GM12878 (cell line): ENCODE data around the gene GPR62. TPM values are rescaled to one million over a fixed set of nuclear protein-coding genes. Genes with fewer than 3 reads are reported as not detected.

Source experiments
- ATAC-seq: fragments of 200-7000 bp; cut with Tn5 transposase; 3 replicates; pipeline ENCODE4 v1.9.1; 2020; ENCODE audit warnings: mild to moderate bottlenecking, moderate library complexity
- BruUV-seq: library from RNA; stranded (reverse); fragments of 400-500 nt; replicated peaks from 2 replicates; lab custom pipeline; 2021; lab: Mats Ljungman, UMichigan
- CTCF ChIA-PET: fragments of 300-600 bp; sonication (Branson Sonifier 250); formaldehyde crosslinking; extraction: SDS; loops from one replicate; lab custom pipeline; 2021; ENCODE audit warnings: inconsistent platforms; lab: Yijun Ruan, JAX
- POLR2A ChIA-PET: fragments of 350-600 bp; formaldehyde crosslinking; extraction: SDS; loops from one replicate; lab custom pipeline; 2021; ENCODE audit warnings: inconsistent platforms; lab: Charles Lee
- RAD21 ChIA-PET: fragments of 300-600 bp; sonication (Branson Sonifier 250); formaldehyde crosslinking; loops from one replicate; lab custom pipeline; 2023; ENCODE audit warnings: antibody characterized with exemption; ENCODE audit not compliant: unreplicated experiment; lab: Charles Lee
- SMC1A ChIA-PET: fragments of 300-600 bp; sonication (Branson Sonifier 250); formaldehyde crosslinking; loops from one replicate; lab custom pipeline; 2023; ENCODE audit not compliant: unreplicated experiment, uncharacterized antibody; lab: Charles Lee
- DNase-seq: peaks from one replicate; pipeline ENCODE4 v3.0.0-alpha.2; 2011; ENCODE audit warnings: low read depth, low spot score
- FAIRE-seq: peaks from 3 replicates; lab custom pipeline; 2011; peaks lifted over from hg19 to GRCh38; lab: Jason Lieb, UNC
- H2AFZ ChIP-seq: 2 replicates; pipeline ENCODE4 v1.6.0; 2011; ENCODE audit warnings: low read depth, low read length, control low read depth; ENCODE audit not compliant: control insufficient read depth
- H3K27ac ChIP-seq: 2 replicates; pipeline ENCODE4 v1.5.1; 2011; ENCODE audit warnings: control low read depth; ENCODE audit not compliant: control insufficient read depth, insufficient read depth
- H3K27me3 ChIP-seq, 2 experiments: replicated peaks in 1 of 2; 2 replicates each; pipeline versions ENCODE4 v1.6.0 to v1.6.1; 2011; ENCODE audit warnings: low read length in 1 of 2; ENCODE audit not compliant: control insufficient read depth in 2 of 2, insufficient read depth in 2 of 2
- H3K36me3 ChIP-seq, 2 experiments: 2 replicates each; pipeline ENCODE4 v1.5.1; 2011; ENCODE audit warnings: low read length in 1 of 2; ENCODE audit not compliant: control insufficient read depth in 2 of 2, insufficient read depth in 2 of 2
- H3K4me1 ChIP-seq: 2 replicates; pipeline ENCODE4 v1.6.1; 2011; ENCODE audit warnings: mild to moderate bottlenecking, low read length, moderate library complexity, mixed read lengths; ENCODE audit not compliant: control insufficient read depth, insufficient read depth
- H3K4me2 ChIP-seq: 2 replicates; pipeline ENCODE4 v1.6.0; 2011; ENCODE audit warnings: control low read depth; ENCODE audit not compliant: control insufficient read depth, insufficient read depth
- H3K4me3 ChIP-seq: fragments of 200-600 bp; sonication (generic); 2 replicates; pipeline ENCODE4 v1.5.1; 2016
- H3K79me2 ChIP-seq: 2 replicates; pipeline ENCODE4 v1.6.0; 2011; ENCODE audit warnings: low read length; ENCODE audit not compliant: control insufficient read depth, insufficient read depth
- H3K9ac ChIP-seq: 2 replicates; pipeline ENCODE4 v1.8.0; 2011; ENCODE audit warnings: low read length, control low read depth, mixed read lengths; ENCODE audit not compliant: control insufficient read depth, insufficient read depth
- H3K9me3 ChIP-seq: replicated peaks from 3 replicates; pipeline ENCODE4 v1.5.1; 2011; ENCODE audit warnings: mild to moderate bottlenecking, low read length; ENCODE audit not compliant: control insufficient read depth, insufficient read depth
- H4K20me1 ChIP-seq: 2 replicates; pipeline ENCODE4 v1.6.0; 2011; ENCODE audit not compliant: control insufficient read depth, insufficient read depth
- ATF2 ChIP-seq: IDR thresholded peaks from 2 replicates; pipeline ENCODE4 v1.6.1; 2012; ENCODE audit warnings: low read length, inconsistent platforms
- BHLHE40 ChIP-seq, 2 experiments: fragments of 450-650 bp in 1 of 2; IDR thresholded peaks; 2 replicates each; pipeline ENCODE4 v1.6.1; 2011 to 2017; ENCODE audit warnings: low read depth in 2 of 2, borderline replicate concordance in 1 of 2, improper control_type of control experiment in 1 of 2, low read length in 1 of 2, mild to moderate bottlenecking in 1 of 2
- PKNOX1 ChIP-seq: fragments of 450-650 bp; IDR thresholded peaks from 2 replicates; pipeline ENCODE4 v1.6.1; 2016; ENCODE audit warnings: mild to moderate bottlenecking
- TCF12 ChIP-seq: IDR thresholded peaks from 2 replicates; pipeline ENCODE4 v1.6.1; 2011; ENCODE audit warnings: low read depth, mild to moderate bottlenecking, low read length
- YBX1 ChIP-seq: fragments of 450-650 bp; IDR thresholded peaks from 2 replicates; pipeline ENCODE4 v1.6.1; 2016; ENCODE audit warnings: antibody characterized with exemption
- WGBS: methylation state at CpG from one replicate; pipeline ENCODE4 v1.1.6; 2016; ENCODE audit warnings: low lambda C conversion rate; ENCODE audit not compliant: insufficient replicate concordance, insufficient coverage; ENCODE audit errors: missing lambda C conversion rate; 5-methylcytosine and 5-hydroxymethylcytosine counted together
- in situ Hi-C: fragments of 300-500 bp; cut with MboI; formaldehyde crosslinking; loops from 9 replicates; pipeline ENCODE4 v1.14.3; 2018; ENCODE audit warnings: mixed read lengths
- intact Hi-C: fragments of 100-400 bp; cut with micrococcal nuclease; formaldehyde crosslinking; loops from one replicate; pipeline ENCODE4 v1.14.2; 2022; ENCODE audit not compliant: unreplicated experiment
- polyA plus RNA-seq, 11 experiments: library from polyadenylated mRNA; depleted of rRNA in 4 of 11; unstranded in 6 of 11; stranded (reverse) in 5 of 11; fragments of >200 nt; fragmentation: Nextera tagmentation in 4 of 11; fragmentation: Illumina TruSeq in 1 of 11; extraction: Ambion mirVana in 4 of 11; extraction: Trizol in 1 of 11; gene quantifications; 1 replicate in 1 of 11; 2 replicates in 10 of 11; pipeline versions ENCODE4 v1.2.1 to v1.2.3, GENCODE V29; 2011 to 2016; ENCODE audit warnings: inconsistent platforms in 2 of 11, missing spikeins in 2 of 11, low read depth in 1 of 11
- total RNA-seq, 4 experiments: library from RNA; depleted of rRNA in 3 of 4; stranded (reverse); fragments of >200 nt in 3 of 4; fragmentation: Illumina TruSeq in 1 of 4; extraction: Trizol in 1 of 4; gene quantifications; 2 replicates each; pipeline versions ENCODE4 v1.2.1 to v1.2.3, GENCODE V29; 2013 to 2021

Gene GPR62
- total and polyA plus RNA-seq, 10 of the 15 experiments (the other 5 are each of a cell fraction or from before 2014, with no cell fraction given) = not detected

GRCh38 chr3:52006017-52006819, 51.0 kb downstream of the GPR62 start:
- POLR2A ChIA-PET = interaction anchor here (0.5 to 1.8 kb wide), 5 partner anchors 9 to 50 kb away, joined by 4 to 6 read pairs (median 4); partner anchors contain the start of gene DUSP7
- TF ChIP-seq ATF2 = no peak
- no peak for TF ChIP-seq TCF12
- no peak for TF ChIP-seq YBX1
- TF ChIP-seq PKNOX1 = peak; percentile 52; the same call in 1 of the 2 replicates
- TF ChIP-seq BHLHE40 (IDR thresholded peaks at IDR 0.05; ENCODE audit: borderline replicate concordance in 1 of 2, low read depth in 2 of 2, low read length in 1 of 2) = 0 out of 4 replicates have a peak, but pooled peaks of 1 of the 2 experiments have one; percentile 34
- TF ChIP-seq, all 136 proteins: peak for 2
- peak overlapping the region; percentile 33; the same call in 1 of the 2 replicates for H3K4me2 ChIP-seq
- no peaks in the 10 kb centered on the region; a peak in 1 of 4 replicates for H3K27me3 ChIP-seq
- peaks cover 12% of the 10 kb centered on the region for H3K4me1 ChIP-seq
- ChIA-PET CTCF (interaction anchor here (0.8 to 10.6 kb wide), 11 partner anchors 9 to 147 kb away, joined by 3 to 334 read pairs (median 17); partner anchors contain the start of genes ACY1 and DUSP7), RAD21 (interaction anchor here (1.0 to 8.5 kb wide), 8 partner anchors 15 to 138 kb away, joined by 3 to 165 read pairs (median 50); partner anchors contain the start of genes DUSP7, PARP3 and RRP9), SMC1A (interaction anchor here (1.0 to 7.7 kb wide), 9 partner anchors 10 to 138 kb away, joined by 3 to 179 read pairs (median 6); partner anchors contain the start of gene DUSP7)
- in situ Hi-C loops = no loop called here
- H4K20me1 ChIP-seq = no peaks in the 10 kb centered on the region
- H3K27ac ChIP-seq = no peak overlapping the region
- WGBS = 33% methylated on average over 8 of the region's 8 CpGs
- DNase-seq (no peak), ATAC-seq (no peak), FAIRE-seq (no peak)
- peak overlapping the region; percentile 29 for H2AFZ ChIP-seq
- H3K36me3 ChIP-seq = no peaks in the 10 kb centered on the region
- no peaks in the 10 kb centered on the region for H3K9me3 ChIP-seq
- no peaks in the 10 kb centered on the region for H3K79me2 ChIP-seq
- no TSS peak for BruUV-seq
- intact Hi-C loops = no loop called here
- H3K9ac ChIP-seq = no peak overlapping the region
- no peak overlapping the region for H3K4me3 ChIP-seq
